Raji (cell line): Measurements from ENCODE around the gene ART5.

Experiments used
- POLR2A ChIP-seq: IDR thresholded peaks from 2 replicates; pipeline ENCODE4 v1.6.1; 2011; ENCODE audit warnings: low read depth, low read length, control low read depth; ENCODE audit not compliant: insufficient read depth

ART5 gene

GRCh38 chr11:3626250-3626960 is 15.4 kb downstream of the ART5 start:
- TF ChIP-seq POLR2A: no peak

GRCh38 chr11:3623767-3624458 is 17.9 kb downstream of the ART5 start:
- no peak for TF ChIP-seq POLR2A

- no peak for TF ChIP-seq POLR2A
These were observed 18.7 kb downstream of the ART5 start for GRCh38 chr11:3623121-3623520.

- TF ChIP-seq POLR2A: no peak
These were observed 19.3 kb downstream of the ART5 start for GRCh38 chr11:3622521-3622920.

GRCh38 chr11:3617990-3618389 is 23.8 kb downstream of the ART5 start:
- TF ChIP-seq POLR2A: no peak

- no peak for TF ChIP-seq POLR2A
These were observed 24.9 kb downstream of the ART5 start for GRCh38 chr11:3616721-3617460.

- no peak for TF ChIP-seq POLR2A
These were observed 25.8 kb downstream of the ART5 start for GRCh38 chr11:3615998-3616397.

- no peak for TF ChIP-seq POLR2A
These were observed 27.0 kb downstream of the ART5 start for GRCh38 chr11:3614742-3615171.

GRCh38 chr11:3613998-3614741 is 27.6 kb downstream of the ART5 start:
- no peak for TF ChIP-seq POLR2A

- no peak for TF ChIP-seq POLR2A
These were observed 29.7 kb downstream of the ART5 start for GRCh38 chr11:3611976-3612678.

- TF ChIP-seq POLR2A: no peak
These were observed 30.9 kb downstream of the ART5 start for GRCh38 chr11:3610846-3611245.

GRCh38 chr11:3609416-3610265 is 32.2 kb downstream of the ART5 start:
- TF ChIP-seq POLR2A: no peak

- no peak for TF ChIP-seq POLR2A
These were observed 36.0 kb downstream of the ART5 start for GRCh38 chr11:3605771-3606203.

GRCh38 chr11:3605283-3605662 is 36.5 kb downstream of the ART5 start:
- TF ChIP-seq POLR2A: no peak
